ENCODE results near the gene DYNC1LI2.

GRCh38 chr16:66746048-66746447, 5.4 kb downstream of the DYNC1LI2 start:
- TF ChIP-seq CTCF (IDR thresholded peaks at IDR 0.05), result no peak
- TF ChIP-seq POLR2A (IDR thresholded peaks at IDR 0.05), result no peak
